Esophagus (tissue), 2 donors: ENCODE results near the gene C1QTNF3. TPM values are rescaled to one million over a fixed set of nuclear protein-coding genes. Genes with fewer than 3 reads are reported as not detected.
"Not testable (repeated sequence)": the region's sequence is repeated elsewhere in the genome, so short reads cannot be mapped to it uniquely, and the experiment has no call there.

ENCODE experiments used
- H3K27ac ChIP-seq, 2 donors: one replicate each; pipeline ENCODE4 v1.5.1; 2013; ENCODE audit warnings: low read depth in 2 of 2, mild to moderate bottlenecking in 2 of 2, inconsistent platforms in 1 of 2, low read length in 1 of 2, moderate library complexity in 1 of 2
- H3K27me3 ChIP-seq, 2 donors: one replicate each; pipeline ENCODE4 v1.6.1; 2013; ENCODE audit warnings: low read length in 2 of 2, control low read depth in 1 of 2, mild to moderate bottlenecking in 1 of 2; ENCODE audit not compliant: insufficient read depth in 2 of 2, control insufficient read depth in 1 of 2
- H3K36me3 ChIP-seq, 2 donors: one replicate each; pipeline ENCODE4 v1.6.1; 2013; ENCODE audit warnings: low read length in 1 of 2; ENCODE audit not compliant: control insufficient read depth in 2 of 2, insufficient read depth in 2 of 2
- H3K4me1 ChIP-seq, 2 donors: one replicate each; pipeline ENCODE4 v1.6.1; 2013; ENCODE audit warnings: low read length in 1 of 2; ENCODE audit not compliant: control insufficient read depth in 2 of 2, insufficient read depth in 2 of 2
- H3K4me3 ChIP-seq, 2 donors: one replicate each; pipeline ENCODE4 v1.5.1; 2013; ENCODE audit warnings: low read length in 2 of 2, mild to moderate bottlenecking in 2 of 2, low read depth in 1 of 2, moderate library complexity in 1 of 2
- H3K9me3 ChIP-seq, 2 donors: one replicate each; pipeline ENCODE4 v1.6.1; 2013; ENCODE audit warnings: mild to moderate bottlenecking in 2 of 2, low read depth in 1 of 2, low read length in 1 of 2, moderate library complexity in 1 of 2; ENCODE audit not compliant: control insufficient read depth in 2 of 2, insufficient read depth in 1 of 2
- WGBS, 2 donors: extraction: QIAGEN DNeasy Blood & Tissue Kit; methylation state at CpG; one replicate each; pipeline ENCODE4 v1.1.7; 2013; 5-methylcytosine and 5-hydroxymethylcytosine counted together
- polyA plus RNA-seq, 2 donors: library from polyadenylated mRNA; stranded (reverse); fragments of 200-250 nt; gene quantifications; one replicate each; pipeline ENCODE4 v1.2.3, GENCODE V29; 2013
- donor health status: healthy with polysubstance abuse.
- donor health status: Bipolar disorder and iron deficiency.

Gene C1QTNF3
- polyA plus RNA-seq, 2 donors = 1.2 to 5.0 TPM

GRCh38 chr5:34016222-34016621 is 26.8 kb downstream of the C1QTNF3 start:
- no peaks in the 10 kb centered on the region for H3K27me3 ChIP-seq
- H3K36me3 ChIP-seq = no peaks in the 10 kb centered on the region
- no peak overlapping the region for H3K4me3 ChIP-seq
- H3K27ac ChIP-seq = no peak overlapping the region
- H3K9me3 ChIP-seq = no peaks in the 10 kb centered on the region
- 71 to 81% methylated on average over 5 of the region's 5 CpGs for WGBS, 2 donors
- H3K4me1 ChIP-seq = peaks cover 0 to 3% of the 10 kb centered on the region in 2 donors

DNA sequence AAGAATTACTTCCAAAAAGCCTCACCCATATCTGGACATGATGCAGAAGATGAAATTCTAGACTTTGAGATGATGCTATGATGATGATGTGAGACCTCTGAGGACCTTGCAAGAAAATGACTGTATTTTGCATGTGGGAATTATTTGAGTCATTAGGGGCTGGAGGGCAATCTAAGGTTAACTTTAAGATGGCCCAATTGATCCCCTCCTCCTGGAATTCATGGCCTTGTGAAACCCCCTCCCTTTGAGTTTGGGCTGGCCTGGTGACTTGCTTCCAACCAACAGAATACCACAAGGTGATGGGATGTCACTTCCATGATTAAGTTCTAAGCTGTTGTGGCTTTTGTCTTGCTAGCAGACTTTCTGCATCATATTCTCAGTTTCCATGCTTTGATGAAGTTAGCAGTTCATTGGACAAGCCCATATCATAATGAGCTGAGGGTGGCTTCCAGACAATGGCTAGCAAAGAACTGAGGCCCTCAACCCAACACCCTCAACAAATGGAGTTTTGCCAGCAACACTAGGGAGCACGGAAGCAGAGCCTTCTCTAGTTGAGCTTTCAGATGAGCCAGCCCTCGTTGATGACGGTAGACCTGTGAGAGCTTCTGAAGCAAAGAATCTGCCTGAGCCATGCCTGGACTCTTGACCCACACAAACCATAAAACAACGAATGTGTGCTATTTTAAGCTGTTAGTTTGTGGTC is 27.7 kb downstream of the C1QTNF3 start:
- Histone ChIP-seq H3K9me3 (no peaks in the 10 kb centered on the region), H3K27ac (no peak overlapping the region), H3K27me3 (no peaks in the 10 kb centered on the region), H3K4me1 (peaks cover 0 to 3% of the 10 kb centered on the region in 2 donors), H3K4me3 (no peak overlapping the region), H3K36me3 (no peaks in the 10 kb centered on the region)
- 86 to 92% methylated on average over 4 of the region's 4 CpGs for WGBS, 2 donors

DNA sequence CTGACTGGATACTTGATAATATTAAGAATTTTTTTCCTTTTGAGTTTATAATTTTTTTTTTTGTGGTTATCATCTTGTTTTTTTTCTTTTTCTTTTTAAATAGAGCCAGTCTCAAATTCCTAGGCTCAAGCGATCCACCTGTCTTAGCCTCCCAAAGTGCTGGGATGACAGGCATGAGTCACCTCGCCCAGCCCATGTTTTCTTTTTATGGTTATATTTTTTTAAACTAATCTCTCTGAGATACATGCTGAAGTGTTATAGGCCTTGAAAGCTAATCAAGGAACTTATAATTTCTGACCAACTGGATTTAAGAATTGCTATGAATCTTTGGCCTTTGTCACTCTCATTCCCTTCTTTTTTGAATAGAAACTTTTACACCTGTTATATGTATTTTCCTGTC is 28.4 kb downstream of the C1QTNF3 start:
- Histone ChIP-seq H3K4me1 (peaks cover 0 to 3% of the 10 kb centered on the region in 2 donors), H3K4me3 (no peak overlapping the region), H3K9me3 (no peaks in the 10 kb centered on the region), H3K36me3 (no peaks in the 10 kb centered on the region), H3K27ac (no peak overlapping the region), H3K27me3 (no peaks in the 10 kb centered on the region)
- 75 to 86% methylated on average over 2 of the region's 2 CpGs for WGBS, 2 donors

DNA sequence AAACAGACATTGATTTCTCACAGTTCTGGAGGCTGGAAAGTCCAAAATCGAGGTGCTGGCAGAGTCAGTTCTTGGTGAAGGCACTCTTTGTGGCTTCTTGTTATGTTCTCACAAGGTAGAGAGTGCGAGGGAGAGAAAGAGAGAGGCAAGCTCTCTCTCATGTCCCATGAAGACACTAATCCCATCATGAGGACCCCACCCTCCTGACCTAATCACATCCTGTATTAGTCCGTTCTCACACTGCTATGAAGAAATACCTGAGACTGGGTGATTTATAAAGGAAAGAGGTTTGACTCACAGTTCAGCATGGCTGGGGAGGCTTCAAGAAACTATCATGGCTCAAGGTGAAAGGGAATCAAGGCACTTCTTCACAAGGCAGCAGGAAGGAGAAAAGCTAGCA is 29.5 kb downstream of the C1QTNF3 start:
- no peaks in the 10 kb centered on the region for H3K9me3 ChIP-seq
- no peaks in the 10 kb centered on the region for H3K36me3 ChIP-seq
- peak overlapping the region; percentile 27 to 47 for H3K27ac ChIP-seq
- no peak overlapping the region for H3K4me3 ChIP-seq
- 83 to 85% methylated on average over 3 of the region's 3 CpGs for WGBS, 2 donors
- peaks cover 0 to 3% of the 10 kb centered on the region in 2 donors for H3K4me1 ChIP-seq
- no peaks in the 10 kb centered on the region for H3K27me3 ChIP-seq

- Histone ChIP-seq H3K36me3 (no peaks in the 10 kb centered on the region), H3K27ac (no peak overlapping the region), H3K4me1 (peaks cover 0 to 3% of the 10 kb centered on the region in 2 donors), H3K27me3 (no peaks in the 10 kb centered on the region), H3K4me3 (no peak overlapping the region), H3K9me3 (no peaks in the 10 kb centered on the region)
Measured at GRCh38 chr5:34012791-34013190, 30.2 kb downstream of the C1QTNF3 start.

DNA sequence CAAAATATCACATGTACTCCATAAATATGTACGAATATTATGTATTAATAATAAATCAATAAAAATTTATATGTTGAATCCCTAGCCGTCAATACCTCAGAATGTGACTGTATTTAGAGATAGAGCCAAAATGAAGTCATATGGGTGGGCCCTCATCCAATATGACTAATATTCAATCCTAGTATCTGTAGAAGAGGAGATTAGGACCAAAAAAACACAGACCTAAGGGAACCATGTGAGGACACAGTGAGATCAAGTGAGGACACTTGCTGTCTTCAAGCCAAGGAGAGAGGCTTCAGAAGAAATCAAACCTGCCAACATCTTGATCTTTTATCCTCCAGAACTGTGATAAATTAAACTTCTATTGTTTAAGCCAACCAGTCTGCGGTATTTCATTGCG is 31.5 kb downstream of the C1QTNF3 start:
- Histone ChIP-seq H3K27me3 (no peaks in the 10 kb centered on the region), H3K27ac (no peak overlapping the region), H3K36me3 (no peaks in the 10 kb centered on the region), H3K9me3 (no peaks in the 10 kb centered on the region), H3K4me3 (no peak overlapping the region), H3K4me1 (peaks cover 0 to 3% of the 10 kb centered on the region in 2 donors)
- 65 to 84% methylated on average over 4 of the region's 4 CpGs for WGBS, 2 donors

GRCh38 chr5:34010146-34010545 is 32.9 kb downstream of the C1QTNF3 start:
- not testable (repeated sequence) for H3K27ac ChIP-seq, H3K4me3 ChIP-seq

GRCh38 chr5:34009610-34010009 is 33.4 kb downstream of the C1QTNF3 start:
- Histone ChIP-seq H3K4me3 (no peak overlapping the region), H3K27me3 (no peaks in the 10 kb centered on the region), H3K4me1 (peaks cover 0 to 3% of the 10 kb centered on the region in 2 donors), H3K27ac (no peak overlapping the region), H3K36me3 (no peaks in the 10 kb centered on the region), H3K9me3 (no peaks in the 10 kb centered on the region)
- 42 to 97% methylated on average over 1 of the region's 1 CpG for WGBS, 2 donors

More at GRCh38 chr5:34010146-34010545, 32.9 kb downstream of the C1QTNF3 start:
- H3K27me3 ChIP-seq, H3K9me3 ChIP-seq, H3K36me3 ChIP-seq, H3K4me1 ChIP-seq: not testable (repeated sequence)
- WGBS, 2 donors = 68 to 93% methylated on average over 2 of the region's 2 CpGs

DNA sequence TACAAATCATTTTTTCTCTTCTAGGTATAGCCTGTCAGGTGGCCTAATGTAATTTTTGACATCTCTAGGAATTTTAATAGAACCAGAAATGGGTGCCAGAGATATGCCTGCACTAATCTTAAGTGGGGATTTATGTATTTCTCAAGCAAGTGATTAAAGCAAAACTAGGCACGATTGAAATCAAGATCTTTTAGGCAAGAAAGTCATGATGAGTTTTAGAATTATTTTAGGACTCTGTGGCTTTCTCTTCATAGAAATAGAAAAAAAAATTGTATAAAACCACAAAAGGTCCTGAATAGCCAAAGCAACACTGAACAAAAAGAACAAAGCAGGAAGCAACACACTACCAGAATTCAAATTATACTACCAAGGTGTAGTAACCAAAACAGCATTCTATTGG is 34.2 kb downstream of the C1QTNF3 start:
- H3K4me3 ChIP-seq = peak overlapping the region in 1 of 2 donors; percentile 71
- H3K9me3 ChIP-seq = no peaks in the 10 kb centered on the region
- H3K27ac ChIP-seq = peak overlapping the region in 1 of 2 donors; percentile 94
- H3K4me1 ChIP-seq = peaks cover 0 to 3% of the 10 kb centered on the region in 2 donors
- peaks cover under 1 to 2% of the 10 kb centered on the region in 2 donors for H3K36me3 ChIP-seq
- 11 to 13% methylated on average over 1 of the region's 1 CpG for WGBS, 2 donors
- no peaks in the 10 kb centered on the region for H3K27me3 ChIP-seq
